Pancreas (tissue), 10 donors: ENCODE data around the gene LRIG1. TPM values are rescaled to one million over a fixed set of nuclear protein-coding genes. Genes with fewer than 3 reads are reported as not detected.

ENCODE experiments used
- ATAC-seq, 4 donors: fragments of 200-7000 bp; cut with Tn5 transposase; one replicate each; pipeline versions ENCODE4 v1.8.0 to v1.9.1; 2020; ENCODE audit warnings: mild to moderate bottlenecking in 4 of 4, moderate library complexity in 4 of 4
- DNase-seq, 6 donors: peaks; one replicate each; pipeline ENCODE4 v3.0.0-alpha.2; 2020
- FAIRE-seq: peaks from 2 replicates; lab custom pipeline; 2012; peaks lifted over from hg19 to GRCh38; lab: Jason Lieb, UNC
- H3K27ac ChIP-seq, 4 donors: fragments of 200-600 bp; sonication (generic); 1 replicate in 3 of 4; 2 replicates in 1 of 4; pipeline versions ENCODE4 v1.5.0 to v1.8.0; 2020
- H3K27me3 ChIP-seq, 4 donors: fragments of 200-600 bp; one replicate each; pipeline ENCODE4 v1.8.0; 2021
- H3K36me3 ChIP-seq, 3 donors: fragments of 200-600 bp; sonication (generic) in 1 of 3; one replicate each; pipeline versions ENCODE4 v1.5.0 to v1.8.0; 2020 to 2021
- H3K4me1 ChIP-seq, 3 donors: fragments of 200-600 bp; one replicate each; pipeline ENCODE4 v1.8.0; 2021
- H3K4me3 ChIP-seq, 4 donors: fragments of 200-600 bp; sonication (generic) in 2 of 4; one replicate each; pipeline versions ENCODE4 v1.5.0 to v1.8.0; 2020 to 2021
- H3K9me3 ChIP-seq, 4 donors: fragments of 200-600 bp; one replicate each; pipeline ENCODE4 v1.8.0; 2021
- WGBS, 2 donors: extraction: QIAGEN DNeasy Blood & Tissue Kit; methylation state at CpG; one replicate each; pipeline ENCODE4 v1.1.7; 2013; 5-methylcytosine and 5-hydroxymethylcytosine counted together
- intact Hi-C, 3 donors: fragments of 100-400 bp; cut with DNase I; formaldehyde crosslinking; loops; one replicate each; pipeline versions ENCODE4 v1.11.1 to v1.14.2; 2022
- polyA plus RNA-seq, 2 donors: library from polyadenylated mRNA; stranded (reverse); fragments of 200-250 nt; gene quantifications; one replicate each; pipeline ENCODE4 v1.2.3, GENCODE V29; 2013
- total RNA-seq, 6 donors: library from RNA; stranded (reverse); fragmentation: NEBNext Ultra II Directional in 4 of 6; extraction: Animal tissue kit (Norgen Biotek cat#: 25700) in 4 of 6; gene quantifications; one replicate each; pipeline versions ENCODE4 v1.2.1 to v1.2.4, GENCODE V29; 2021 to 2023
- TF ChIP-seq, protein P1 (sequence below), 4 donors: fragments of 200-600 bp; sonication (generic) in 3 of 4; IDR thresholded peaks; one replicate each; pipeline versions ENCODE4 v1.5.0 to v1.8.0; 2021; ENCODE audit warnings: antibody characterized with exemption in 4 of 4
- donor health status: healthy with polysubstance abuse.
- donor health status: DM: no; HTN: no; CAD: no; lungs with moderate emphysema.
- donor health status: DM: no; HTN: no; CAD: no.
- donor health status: control.
- donor health status: control.
- donor health status: Bipolar disorder and iron deficiency.
- donor health status: DM: yes; HTN: yes; CAD: no.
- donor health status: DM: no; HTN: no; CAD: no.
- donor health status: DM: no; HTN: no; CAD: no.
- donor health status: DM: yes; HTN: yes; CAD: no.

Gene LRIG1
- total and polyA plus RNA-seq, 8 donors = 32.7 to 104 (median 68.0) TPM

DNA sequence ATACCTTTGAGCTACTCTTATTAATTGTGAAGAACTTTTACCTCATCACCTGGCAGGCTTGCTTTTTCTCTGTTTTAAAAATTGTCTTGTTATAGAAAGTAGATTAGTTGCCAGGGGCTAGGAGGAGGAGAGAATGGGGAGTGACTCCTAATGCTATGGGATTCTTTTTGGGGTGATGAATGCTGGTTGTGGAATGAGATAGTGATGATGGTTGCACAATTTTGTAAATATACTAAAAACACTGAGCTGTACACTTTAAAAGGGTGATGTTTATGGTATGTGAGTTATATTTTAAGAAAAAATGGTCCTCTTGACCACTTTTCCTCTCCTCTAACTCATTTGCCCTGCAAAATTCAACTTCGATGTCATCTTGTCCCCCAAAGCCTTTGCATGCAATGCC lies 31.8 kb upstream of the LRIG1 start:
- no peak overlapping the region for H3K4me3 ChIP-seq
- FAIRE-seq = no peak
- H3K27ac ChIP-seq = no peak overlapping the region
- intact Hi-C loops = no loop called here
- no peak for ATAC-seq
- TF ChIP-seq, protein P1, sequence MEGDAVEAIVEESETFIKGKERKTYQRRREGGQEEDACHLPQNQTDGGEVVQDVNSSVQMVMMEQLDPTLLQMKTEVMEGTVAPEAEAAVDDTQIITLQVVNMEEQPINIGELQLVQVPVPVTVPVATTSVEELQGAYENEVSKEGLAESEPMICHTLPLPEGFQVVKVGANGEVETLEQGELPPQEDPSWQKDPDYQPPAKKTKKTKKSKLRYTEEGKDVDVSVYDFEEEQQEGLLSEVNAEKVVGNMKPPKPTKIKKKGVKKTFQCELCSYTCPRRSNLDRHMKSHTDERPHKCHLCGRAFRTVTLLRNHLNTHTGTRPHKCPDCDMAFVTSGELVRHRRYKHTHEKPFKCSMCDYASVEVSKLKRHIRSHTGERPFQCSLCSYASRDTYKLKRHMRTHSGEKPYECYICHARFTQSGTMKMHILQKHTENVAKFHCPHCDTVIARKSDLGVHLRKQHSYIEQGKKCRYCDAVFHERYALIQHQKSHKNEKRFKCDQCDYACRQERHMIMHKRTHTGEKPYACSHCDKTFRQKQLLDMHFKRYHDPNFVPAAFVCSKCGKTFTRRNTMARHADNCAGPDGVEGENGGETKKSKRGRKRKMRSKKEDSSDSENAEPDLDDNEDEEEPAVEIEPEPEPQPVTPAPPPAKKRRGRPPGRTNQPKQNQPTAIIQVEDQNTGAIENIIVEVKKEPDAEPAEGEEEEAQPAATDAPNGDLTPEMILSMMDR (IDR thresholded peaks at IDR 0.05) = no peak
- no peaks in the 10 kb centered on the region for H3K36me3 ChIP-seq
- 95 to 100% methylated on average over 1 of the region's 1 CpG for WGBS, 2 donors
- H3K4me1 ChIP-seq = no peaks in the 10 kb centered on the region
- DNase-seq = no peak
- no peaks in the 10 kb centered on the region for H3K27me3 ChIP-seq
- H3K9me3 ChIP-seq = no peaks in the 10 kb centered on the region

DNA sequence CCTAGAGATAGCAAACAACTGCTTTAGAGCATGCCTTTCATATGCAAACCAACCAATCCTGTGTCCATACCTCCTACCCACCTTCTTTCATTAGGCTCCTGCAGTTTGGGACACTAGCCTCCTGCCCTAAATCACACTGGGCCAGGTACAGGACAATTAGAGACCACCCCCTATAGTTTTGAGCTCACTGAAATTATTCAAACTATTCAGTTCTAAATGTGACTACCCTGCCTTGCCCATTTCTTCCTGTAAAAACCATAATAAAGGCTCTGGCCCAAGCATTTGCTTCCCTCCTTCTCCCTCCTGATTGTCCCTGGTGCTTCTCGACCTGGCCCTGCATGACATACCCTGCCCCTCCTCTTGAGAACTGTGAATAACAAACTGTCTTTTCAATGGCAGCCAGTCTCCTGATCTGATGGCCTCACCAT lies 31.4 kb upstream of the LRIG1 start:
- TF ChIP-seq, protein P1 (IDR thresholded peaks at IDR 0.05) = no peak
- intact Hi-C loops = no loop called here
- H3K9me3 ChIP-seq = no peaks in the 10 kb centered on the region
- WGBS, 2 donors = 89 to 91% methylated on average over 1 of the region's 1 CpG
- no peak overlapping the region for H3K4me3 ChIP-seq
- no peaks in the 10 kb centered on the region for H3K4me1 ChIP-seq
- H3K27ac ChIP-seq = no peak overlapping the region
- no peaks in the 10 kb centered on the region for H3K27me3 ChIP-seq
- ATAC-seq = no peak
- FAIRE-seq = no peak
- no peak for DNase-seq
- H3K36me3 ChIP-seq = no peaks in the 10 kb centered on the region

DNA sequence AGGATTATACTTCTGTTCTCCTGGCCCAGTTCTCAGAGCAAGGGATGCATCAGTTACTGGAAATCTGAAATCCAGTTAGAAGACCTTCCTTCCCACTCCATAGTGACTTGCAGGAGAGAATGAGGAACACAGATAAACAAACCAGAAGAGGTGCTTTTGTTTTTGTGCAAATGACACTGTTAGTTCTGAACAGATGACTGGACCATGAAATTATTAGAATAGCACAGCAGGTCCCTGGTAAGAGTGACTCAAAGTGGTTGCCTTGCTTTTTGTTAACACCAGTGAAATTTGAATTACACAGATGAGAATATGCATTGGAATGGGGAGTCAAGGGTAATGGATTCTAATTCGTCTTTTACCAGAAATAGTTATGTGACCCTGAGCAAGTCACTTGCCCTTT lies 30.4 kb upstream of the LRIG1 start:
- H3K4me1 ChIP-seq = no peaks in the 10 kb centered on the region
- FAIRE-seq (no peak), ATAC-seq (no peak)

DNA sequence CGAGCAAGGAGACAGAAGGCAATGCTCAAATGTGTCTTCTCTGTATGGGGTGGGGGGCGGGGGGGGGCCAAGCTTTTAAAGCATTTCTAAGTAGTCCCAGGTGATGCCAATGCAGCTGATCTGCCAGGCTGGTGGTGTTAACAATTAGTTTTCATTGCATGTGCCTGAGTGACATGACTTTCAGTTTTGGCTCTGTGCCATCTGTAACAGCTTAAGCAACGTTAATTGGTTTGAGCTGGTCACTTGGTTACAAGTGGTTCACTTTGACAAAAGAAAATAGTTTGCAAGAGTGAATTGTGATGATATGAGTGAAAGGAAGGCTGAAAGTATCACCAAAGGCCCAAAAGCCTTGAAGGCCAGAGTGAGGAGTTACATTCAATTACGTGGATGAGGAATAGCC lies 26.4 kb upstream of the LRIG1 start:
- WGBS, 2 donors = 73 to 75% methylated on average over 4 of the region's 4 CpGs

More for the DNA sequence above, 30.4 kb upstream of the LRIG1 start:
- Histone ChIP-seq H3K9me3 (no peaks in the 10 kb centered on the region), H3K4me3 (no peak overlapping the region), H3K27me3 (no peaks in the 10 kb centered on the region), H3K27ac (no peak overlapping the region), H3K36me3 (no peaks in the 10 kb centered on the region)
- 90 to 94% methylated on average over 1 of the region's 1 CpG for WGBS, 2 donors
- intact Hi-C loops = no loop called here
- no peak for DNase-seq
- TF ChIP-seq, protein P1 (IDR thresholded peaks at IDR 0.05) = no peak

DNA sequence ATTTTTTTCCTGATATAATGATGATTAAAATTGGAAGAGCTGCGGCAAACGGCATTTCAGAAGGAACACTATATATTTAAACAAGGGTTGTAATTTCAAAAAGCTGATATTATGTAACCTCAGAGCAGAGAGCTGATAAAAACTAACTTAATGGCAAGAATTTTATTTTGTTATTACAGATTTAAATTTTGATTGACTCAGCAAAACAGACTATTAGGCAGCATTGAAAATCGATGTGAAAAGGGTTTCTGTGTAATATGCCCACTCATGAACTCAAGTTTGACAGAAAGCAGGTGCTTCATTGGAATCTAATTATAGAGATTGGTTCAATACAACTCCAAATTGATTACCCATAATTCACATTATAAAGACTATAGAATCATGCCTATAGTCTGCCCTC lies 24.9 kb upstream of the LRIG1 start:
- Histone ChIP-seq H3K27ac (no peak overlapping the region), H3K36me3 (no peaks in the 10 kb centered on the region), H3K9me3 (no peaks in the 10 kb centered on the region), H3K4me1 (no peaks in the 10 kb centered on the region), H3K4me3 (no peak overlapping the region), H3K27me3 (no peaks in the 10 kb centered on the region)
- intact Hi-C loops = no loop called here
- DNase-seq = no peak
- ATAC-seq = no peak
- FAIRE-seq = no peak
- WGBS, 2 donors = 84 to 85% methylated on average over 3 of the region's 3 CpGs
- TF ChIP-seq, protein P1 (IDR thresholded peaks at IDR 0.05) = no peak

More for the DNA sequence above, 26.4 kb upstream of the LRIG1 start:
- intact Hi-C loops = no loop called here
- DNase-seq = no peak
- Histone ChIP-seq H3K9me3 (no peaks in the 10 kb centered on the region), H3K4me3 (no peak overlapping the region), H3K27me3 (no peaks in the 10 kb centered on the region), H3K36me3 (no peaks in the 10 kb centered on the region), H3K4me1 (no peaks in the 10 kb centered on the region), H3K27ac (no peak overlapping the region)
- FAIRE-seq = no peak
- ATAC-seq = no peak
- TF ChIP-seq, protein P1 (IDR thresholded peaks at IDR 0.05) = no peak
